GM18519 (cell line): ENCODE data around the gene CTPS2.
"Not testable (repeated sequence)": the region's sequence is repeated elsewhere in the genome, so short reads cannot be mapped to it uniquely, and the experiment has no call there.

Source experiments
- ATAC-seq: cut with Tn5 transposase; IDR thresholded peaks from one replicate; pipeline ENCODE4 v1.9.1; 2021; ENCODE audit warnings: mild to moderate bottlenecking, moderate library complexity; ENCODE audit not compliant: unreplicated experiment, low FRiP score

CTPS2 gene

GRCh38 chrX:16610121-16610621 lies 102.3 kb downstream of the CTPS2 start:
- no peak for ATAC-seq

DNA sequence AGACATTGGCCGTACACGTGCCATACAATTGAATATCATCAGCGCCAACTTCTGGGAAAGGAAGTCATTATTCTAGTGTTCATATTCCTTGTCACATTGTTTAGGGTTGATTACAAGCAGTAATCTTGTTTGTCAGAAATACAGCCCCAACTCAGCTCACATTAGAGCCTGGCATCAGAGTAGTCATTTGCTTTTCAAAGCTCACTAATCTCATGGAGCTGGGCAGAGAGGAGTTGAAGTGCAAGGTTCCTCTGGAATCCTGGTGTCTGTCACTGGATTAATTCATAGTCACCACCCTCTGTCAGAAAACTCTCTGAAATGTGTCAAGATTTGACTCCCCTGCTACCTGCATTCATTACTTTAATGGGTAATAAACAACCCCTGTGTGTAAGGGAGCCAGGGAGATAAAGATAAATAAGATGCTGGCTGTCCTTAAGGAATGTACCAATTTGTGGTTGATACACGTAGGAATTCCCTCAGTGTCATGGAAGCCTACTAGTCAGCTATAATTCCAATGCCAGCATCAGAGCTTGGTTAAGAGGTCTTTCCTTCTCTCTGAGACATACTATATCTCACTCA lies 106.2 kb downstream of the CTPS2 start:
- ATAC-seq, result no peak

GRCh38 chrX:16604337-16604736 lies 108.1 kb downstream of the CTPS2 start:
- ATAC-seq, result no peak

GRCh38 chrX:16603822-16604221 lies 108.6 kb downstream of the CTPS2 start:
- no peak for ATAC-seq

DNA sequence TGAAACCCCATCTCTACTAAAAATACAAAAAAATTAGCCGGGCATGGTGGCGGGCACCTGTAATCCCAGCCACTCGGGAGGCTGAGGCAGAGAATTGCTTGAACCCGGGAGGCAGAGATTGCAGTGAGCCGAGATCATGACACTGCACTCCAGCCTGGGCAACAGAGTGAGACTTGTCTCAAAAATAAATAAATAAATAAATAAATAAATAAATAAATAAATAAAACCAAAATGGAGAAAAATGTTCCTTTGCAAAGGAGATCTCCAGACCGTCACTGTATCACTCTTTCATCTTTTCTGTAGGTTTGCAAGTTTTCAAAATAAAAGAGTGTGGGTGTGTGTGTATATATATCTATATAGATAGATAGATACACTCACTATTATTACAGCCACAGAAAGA lies 109.2 kb downstream of the CTPS2 start:
- not testable (repeated sequence) for ATAC-seq

DNA sequence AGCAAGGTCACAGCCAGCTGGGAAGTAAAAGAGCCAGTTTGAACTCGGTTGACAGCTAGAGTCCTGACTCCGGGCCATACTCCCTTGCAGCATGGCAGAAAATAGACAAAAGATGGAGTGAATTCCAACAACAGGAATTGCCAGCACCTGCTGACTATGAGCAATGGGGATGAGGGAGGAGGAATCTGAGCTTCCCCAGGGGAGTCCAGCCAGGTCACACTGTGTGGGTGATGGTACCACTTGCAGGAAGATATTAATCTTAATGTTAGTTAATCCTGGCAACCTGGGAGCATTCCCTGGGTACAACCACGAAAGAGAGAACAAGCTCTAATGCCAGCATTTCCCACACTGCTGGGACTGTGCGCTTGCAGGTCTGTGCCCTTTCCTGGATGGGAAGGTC lies 110.6 kb downstream of the CTPS2 start:
- ATAC-seq, result no peak

- no peak for ATAC-seq
These were observed 118.0 kb downstream of the CTPS2 start for GRCh38 chrX:16594490-16594889.

GRCh38 chrX:16593801-16594200 lies 118.7 kb downstream of the CTPS2 start:
- no peak for ATAC-seq

DNA sequence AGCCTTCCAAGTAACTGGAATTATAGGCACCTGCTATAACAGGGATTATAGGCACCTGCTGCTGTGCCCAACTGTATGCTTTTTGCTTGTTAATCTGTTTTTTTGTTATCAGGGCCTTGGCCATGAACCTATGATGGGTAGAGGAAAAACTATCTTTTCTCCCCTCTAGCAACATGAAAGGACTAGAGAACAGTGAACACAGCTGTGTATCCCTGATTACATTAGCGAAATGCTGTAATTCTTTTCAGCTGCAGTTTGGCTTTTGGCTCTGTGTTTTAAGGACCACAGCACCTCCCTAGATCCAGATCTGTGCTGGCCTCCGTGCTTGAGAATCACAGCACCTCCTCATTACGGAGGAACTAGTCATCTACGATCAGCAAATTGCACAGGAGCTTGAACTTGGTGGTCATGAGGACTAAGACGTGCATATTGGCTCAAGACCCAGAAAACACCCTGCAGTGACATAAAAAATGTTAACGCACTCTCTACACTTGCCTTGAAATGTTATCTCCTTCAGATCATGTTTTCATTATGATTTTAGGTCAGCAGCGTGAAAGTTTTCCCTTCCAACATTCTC lies 120.2 kb downstream of the CTPS2 start:
- no peak for ATAC-seq

GRCh38 chrX:16589826-16590225 lies 122.6 kb downstream of the CTPS2 start:
- ATAC-seq, result no peak

GRCh38 chrX:16589211-16589610 lies 123.3 kb downstream of the CTPS2 start:
- no peak for ATAC-seq

GRCh38 chrX:16588266-16588665 lies 124.2 kb downstream of the CTPS2 start:
- no peak for ATAC-seq

DNA sequence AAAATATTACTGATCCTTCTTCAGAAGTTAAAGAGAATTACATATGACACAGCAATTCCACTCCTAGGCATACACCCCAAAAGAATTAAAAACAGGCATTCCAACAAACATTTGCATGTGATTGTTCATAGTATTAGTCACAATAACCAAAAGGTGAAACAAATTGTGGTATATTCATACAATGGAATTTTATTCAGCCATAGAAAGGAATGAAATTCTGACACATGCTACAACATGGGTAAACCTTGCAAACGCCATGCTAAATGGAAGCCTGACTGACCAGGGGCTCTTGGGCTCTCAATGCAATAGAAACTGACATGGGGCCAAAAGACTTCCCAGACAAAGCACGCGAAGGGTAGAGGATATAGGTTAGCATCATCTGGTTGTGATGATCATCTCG lies 124.6 kb downstream of the CTPS2 start:
- no peak for ATAC-seq

DNA sequence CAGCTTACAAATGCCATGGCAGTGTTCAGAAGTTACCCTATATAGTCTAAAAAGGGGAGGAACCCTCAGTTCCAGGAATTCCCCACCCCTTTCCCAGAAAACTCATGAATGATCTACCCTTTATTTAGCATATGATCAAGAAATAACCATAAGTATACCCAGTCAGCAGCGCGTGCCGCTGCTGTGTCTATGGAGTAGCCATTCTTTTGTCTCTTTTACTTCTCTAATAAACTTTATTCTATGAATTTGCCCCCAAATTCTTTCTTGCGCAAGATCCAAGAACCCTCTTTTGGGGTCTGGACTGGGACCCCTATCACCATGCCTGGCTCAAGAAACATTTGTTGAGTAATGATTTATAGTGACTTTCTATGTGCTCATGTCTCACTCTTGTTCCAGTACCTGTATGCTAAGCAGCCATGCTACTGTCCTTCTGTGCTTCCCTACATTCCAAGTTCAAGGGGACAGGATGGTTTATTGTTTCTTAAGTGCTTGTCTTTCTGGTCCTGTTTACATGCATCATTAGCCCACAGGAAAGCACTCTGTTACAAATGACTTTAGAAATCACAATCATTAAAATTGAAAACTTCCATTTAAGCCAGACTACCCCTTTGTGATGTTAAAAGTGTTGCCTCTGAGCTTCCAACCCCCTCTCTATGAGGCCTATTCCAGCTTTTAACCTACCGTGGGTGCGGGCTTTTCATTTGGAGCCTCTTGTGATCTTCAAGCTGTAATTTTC lies 125.9 kb downstream of the CTPS2 start:
- ATAC-seq, result no peak

GRCh38 chrX:16585486-16586376 lies 126.7 kb downstream of the CTPS2 start:
- ATAC-seq, result no peak

DNA sequence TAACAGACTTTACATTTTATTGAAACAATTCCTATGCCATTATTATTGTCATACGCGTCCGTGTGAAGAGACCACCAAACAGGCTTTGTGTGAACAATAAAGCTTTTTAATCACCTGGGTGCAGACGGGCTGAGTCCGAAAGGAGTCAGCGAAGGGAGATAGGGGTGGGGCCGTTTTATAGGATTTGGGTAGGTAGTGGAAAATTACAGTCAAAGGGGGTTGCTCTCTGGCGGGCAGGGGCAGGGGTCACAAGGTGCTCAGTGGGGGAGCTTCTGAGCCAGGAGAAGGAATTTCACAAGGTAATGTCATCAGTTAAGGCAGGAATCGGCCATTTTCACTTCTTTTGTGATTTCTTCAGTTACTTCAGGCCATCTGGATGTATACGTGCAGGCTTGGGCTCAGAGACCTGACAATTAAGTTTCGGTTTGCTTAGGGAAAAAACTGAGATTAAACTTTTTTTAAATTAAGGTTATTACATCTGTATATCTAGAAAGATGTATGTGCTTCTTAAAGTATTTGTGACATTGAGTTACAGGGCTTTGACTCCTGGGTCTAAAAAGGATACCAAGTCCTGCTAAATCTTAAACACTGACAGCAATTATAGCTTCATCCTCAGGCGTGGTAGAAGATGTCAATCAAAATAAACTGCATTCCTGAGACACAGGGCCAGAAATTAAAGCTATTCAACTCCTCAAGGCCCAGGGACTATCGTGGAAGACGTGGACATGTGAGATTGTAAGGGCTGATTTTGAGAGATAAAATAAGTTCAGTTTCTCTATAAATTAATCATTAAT lies 132.3 kb downstream of the CTPS2 start:
- not testable (repeated sequence) for ATAC-seq

- ATAC-seq, result no peak
These were observed 133.0 kb downstream of the CTPS2 start for GRCh38 chrX:16579517-16579916.

GRCh38 chrX:16578218-16578617 lies 134.3 kb downstream of the CTPS2 start:
- ATAC-seq, result no peak

- ATAC-seq, result no peak
These were observed 134.9 kb downstream of the CTPS2 start for GRCh38 chrX:16577483-16578029.

DNA sequence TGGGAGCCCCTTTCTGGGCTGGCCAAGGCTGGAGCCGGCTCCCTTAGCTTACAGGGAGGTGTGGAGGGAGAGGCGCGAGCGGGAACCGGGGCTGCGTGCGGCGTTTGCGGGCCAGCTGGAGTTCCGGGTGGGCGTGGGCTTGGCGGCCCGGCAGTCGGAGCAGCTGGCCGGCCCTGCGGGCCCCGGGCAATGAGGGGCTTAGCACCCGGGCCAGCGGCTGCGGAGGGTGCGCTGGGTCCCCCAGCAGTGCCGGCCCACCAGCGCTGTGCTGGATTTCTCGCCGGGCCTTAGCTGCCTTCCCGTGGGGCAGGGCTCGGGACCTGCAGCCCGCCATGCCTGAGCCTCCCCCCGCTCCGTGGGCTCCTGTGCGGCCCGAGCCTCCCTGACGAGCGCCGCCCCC lies 137.1 kb downstream of the CTPS2 start:
- not testable (repeated sequence) for ATAC-seq
